DMS53 (cell line): Measurements from ENCODE around the gene CTNNB1.

ENCODE experiments used
- DNase-seq: peaks from one replicate; lab custom pipeline; 2025; lab: John Stamatoyannopoulos, UW

CTNNB1 gene

DNA sequence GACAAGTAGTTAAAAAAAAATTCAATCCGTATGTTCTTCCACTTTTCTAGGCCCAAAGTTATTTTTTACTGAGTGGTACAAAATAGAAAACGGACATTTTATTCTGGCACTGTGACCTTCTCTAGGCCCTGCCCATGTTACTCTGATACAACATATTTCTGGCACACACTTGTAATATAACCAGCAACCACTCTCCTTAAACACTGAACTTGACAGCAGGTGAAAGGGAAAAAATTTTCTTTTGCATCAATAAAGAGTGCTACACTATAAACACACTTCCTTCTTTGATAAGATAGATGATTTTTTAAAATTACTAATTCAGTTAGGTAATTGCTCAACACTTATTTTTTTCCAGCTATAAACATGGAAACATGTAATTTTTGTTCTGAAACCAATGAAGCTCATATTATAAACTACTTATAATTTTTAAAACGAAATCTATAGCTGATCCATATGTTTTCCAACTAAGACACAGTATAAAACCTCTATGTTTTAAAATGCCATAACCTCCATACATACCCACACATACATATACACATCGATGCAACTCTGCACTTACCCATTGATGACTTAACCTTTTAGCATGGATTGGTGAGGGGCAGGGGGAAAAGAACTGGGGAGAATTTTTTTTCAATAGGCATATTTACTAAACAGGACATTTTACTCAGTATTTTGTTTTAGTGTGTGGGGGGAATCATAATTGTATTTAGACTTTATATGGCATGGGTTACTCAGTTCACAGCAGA is 5.3 kb upstream of the CTNNB1 start:
- DNase-seq = no peak

DNA sequence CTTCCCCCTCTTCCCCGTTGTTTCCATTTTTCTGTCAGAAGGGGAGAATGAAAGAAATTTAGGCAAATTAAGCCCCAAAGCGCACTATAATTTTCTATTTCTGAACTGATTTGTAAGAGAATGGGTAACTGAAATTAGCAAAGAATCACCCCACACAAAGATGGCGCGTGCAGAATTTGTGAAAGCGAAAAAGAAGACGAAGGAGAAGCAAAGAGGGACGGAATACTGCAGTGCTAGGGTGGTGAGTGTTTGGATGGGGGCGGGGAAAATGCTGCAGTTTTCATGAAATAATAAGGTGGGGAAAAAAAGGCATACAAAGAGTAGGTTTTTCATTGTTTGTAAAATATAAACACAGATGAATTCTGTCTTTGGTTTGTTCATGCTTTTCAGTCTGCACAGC is 4.6 kb upstream of the CTNNB1 start:
- DNase-seq = no peak

DNA sequence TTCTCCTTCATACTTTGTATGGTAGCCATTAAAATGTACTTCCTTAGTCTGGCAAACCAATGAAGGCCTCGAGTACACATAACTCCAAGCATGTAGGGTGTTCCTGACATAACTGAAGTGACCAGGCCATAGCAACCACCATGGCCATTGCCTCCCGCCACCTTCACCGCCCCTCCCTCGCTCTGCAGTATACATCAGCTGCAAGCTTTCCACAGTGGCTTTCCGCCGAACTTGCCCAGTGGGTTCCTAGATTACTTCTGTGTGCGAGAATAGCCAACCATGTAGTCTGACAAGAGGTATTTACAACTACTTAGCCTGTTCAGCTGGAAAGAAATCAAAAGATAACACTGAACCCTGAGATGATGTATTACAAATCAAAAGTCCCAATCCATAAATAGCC is 3.4 kb upstream of the CTNNB1 start:
- DNase-seq = no peak

DNA sequence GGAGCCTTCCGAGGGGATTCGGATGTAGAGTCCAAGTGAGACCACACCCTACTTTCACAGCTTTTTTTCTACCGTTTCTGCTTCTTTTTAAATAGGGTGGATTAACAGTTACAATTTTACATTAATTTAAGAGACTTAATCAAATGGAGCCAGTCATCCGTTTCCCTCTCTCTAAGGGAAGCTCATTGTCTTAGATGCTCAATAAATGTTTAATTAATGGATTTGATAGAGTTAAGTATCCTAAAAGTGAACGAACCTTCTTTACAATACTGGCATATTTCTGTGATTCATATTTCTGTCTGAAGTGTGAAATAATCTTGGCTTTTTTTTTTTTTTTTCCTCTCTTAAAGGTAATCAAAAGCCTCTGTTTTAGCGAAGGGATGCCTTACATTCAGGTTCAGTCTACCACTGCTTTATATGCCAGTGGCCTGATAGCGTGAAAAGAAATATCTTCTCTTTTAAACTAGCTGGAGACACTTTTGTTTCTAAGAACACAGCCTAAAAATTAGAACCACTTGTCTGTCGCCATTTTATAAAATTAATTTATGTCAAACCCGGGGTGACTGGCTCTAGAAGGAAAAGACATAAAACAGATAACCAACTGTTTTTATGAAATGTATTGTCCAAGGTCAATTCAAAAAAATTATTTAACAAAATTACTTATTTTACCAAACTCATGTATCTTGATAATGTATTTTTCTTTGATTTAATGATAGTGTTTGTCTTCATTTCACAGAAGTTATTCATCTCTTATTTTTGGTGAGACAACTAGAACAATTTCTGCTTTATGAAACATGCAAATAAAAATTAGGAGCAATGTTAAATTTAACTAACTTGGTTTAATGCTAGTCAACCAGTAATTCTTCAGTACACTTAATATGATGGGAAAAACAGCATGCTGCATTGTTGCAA is 2.5 kb upstream of the CTNNB1 start:
- no peak for DNase-seq

DNA sequence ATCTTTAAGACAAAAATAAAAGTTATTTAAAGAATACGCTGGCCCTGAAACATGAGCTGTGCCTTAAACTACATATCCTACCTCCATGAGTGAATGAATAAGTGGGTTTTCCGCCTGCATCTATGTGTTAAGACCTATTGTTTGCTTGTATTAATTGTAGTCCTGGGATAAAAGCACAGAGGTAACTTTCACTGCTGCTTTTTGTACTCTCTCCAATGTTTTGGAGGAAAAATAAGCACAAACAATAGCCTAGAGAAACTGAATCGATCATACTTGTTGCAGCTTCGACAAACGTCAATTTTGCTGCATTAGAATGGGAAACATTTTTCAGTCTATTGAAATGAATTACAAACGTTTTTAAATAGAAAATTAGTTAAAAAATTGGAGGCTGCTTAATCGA is 1.3 kb upstream of the CTNNB1 start:
- DNase-seq = no peak

DNA sequence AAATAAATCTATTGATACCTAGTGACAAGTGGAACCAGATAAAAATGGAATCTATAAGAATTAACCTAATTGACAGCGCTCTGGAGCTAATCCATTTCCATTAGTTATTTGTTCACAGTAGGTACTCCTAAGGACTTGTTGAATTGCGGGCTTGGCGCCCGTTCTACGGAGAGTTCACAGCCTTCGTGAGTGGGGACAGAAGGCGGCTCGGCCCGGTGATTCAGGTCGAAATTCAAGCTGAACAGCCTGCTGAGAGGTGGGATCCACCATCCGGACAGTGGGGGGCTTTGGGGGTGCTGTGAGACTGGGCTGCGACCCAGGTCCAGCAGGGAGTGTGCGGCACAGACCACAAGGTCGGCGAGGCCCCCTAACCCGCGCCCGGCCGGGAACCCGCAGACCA is 779 bp upstream of the CTNNB1 start:
- DNase-seq = peak; percentile 50

DNA sequence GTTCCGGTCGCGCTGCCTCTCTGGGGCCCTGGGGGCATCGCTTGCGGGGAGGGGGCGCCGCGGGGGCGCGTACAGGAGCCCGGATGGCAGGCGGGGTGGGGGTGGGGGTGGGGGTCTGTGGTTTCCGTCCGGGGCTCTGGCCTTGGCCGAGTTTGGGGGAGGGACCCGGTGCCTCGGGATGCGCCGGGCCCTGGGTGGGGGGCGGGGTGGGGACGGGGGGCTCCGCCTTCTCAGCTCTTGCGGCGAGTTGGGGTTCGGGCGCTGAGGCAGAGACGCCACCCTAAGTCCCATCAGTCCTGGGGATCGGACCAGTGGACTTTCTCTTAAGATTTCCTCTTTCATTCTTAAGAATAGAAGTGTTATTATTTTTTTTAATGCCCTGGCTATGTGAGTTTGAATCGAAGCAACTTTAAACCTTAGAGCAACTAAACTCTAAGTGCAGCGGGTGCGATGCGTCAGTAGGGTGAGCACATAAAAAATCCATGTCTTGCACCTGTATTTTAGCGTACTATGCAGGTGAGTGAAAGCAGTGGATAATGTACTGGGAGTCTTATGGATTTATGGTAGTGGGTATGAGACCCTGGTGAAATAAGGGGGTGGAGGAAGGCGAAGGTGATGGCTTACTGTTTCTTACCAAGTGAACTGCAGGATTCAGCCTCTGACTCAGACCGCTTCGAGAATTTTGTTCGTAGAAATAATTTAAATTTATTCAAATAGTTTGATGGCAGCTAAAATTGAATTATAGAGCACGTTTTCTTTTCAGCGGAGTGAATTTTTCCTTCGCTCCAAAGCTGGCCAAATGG is 762 bp downstream of the CTNNB1 start:
- DNase-seq = peak; percentile 20

DNA sequence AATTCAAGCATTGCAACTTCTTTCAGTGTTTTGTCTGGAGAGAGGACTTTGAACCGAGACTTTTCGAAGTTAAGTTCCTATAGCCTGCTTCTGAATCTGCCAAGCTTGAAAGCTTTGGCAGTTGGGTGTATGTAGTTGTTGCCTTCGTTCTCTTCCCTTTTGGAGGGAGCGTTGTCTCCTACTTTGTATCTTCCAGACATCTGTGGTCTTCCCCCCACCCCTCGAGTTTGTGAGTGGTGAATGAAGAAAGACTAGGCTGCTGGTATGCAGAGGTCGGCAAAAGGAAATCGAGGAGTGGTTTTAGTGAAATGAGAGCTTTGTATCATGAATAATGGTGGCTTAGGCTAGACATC is 1.3 kb downstream of the CTNNB1 start:
- peak; percentile 4 for DNase-seq

DNA sequence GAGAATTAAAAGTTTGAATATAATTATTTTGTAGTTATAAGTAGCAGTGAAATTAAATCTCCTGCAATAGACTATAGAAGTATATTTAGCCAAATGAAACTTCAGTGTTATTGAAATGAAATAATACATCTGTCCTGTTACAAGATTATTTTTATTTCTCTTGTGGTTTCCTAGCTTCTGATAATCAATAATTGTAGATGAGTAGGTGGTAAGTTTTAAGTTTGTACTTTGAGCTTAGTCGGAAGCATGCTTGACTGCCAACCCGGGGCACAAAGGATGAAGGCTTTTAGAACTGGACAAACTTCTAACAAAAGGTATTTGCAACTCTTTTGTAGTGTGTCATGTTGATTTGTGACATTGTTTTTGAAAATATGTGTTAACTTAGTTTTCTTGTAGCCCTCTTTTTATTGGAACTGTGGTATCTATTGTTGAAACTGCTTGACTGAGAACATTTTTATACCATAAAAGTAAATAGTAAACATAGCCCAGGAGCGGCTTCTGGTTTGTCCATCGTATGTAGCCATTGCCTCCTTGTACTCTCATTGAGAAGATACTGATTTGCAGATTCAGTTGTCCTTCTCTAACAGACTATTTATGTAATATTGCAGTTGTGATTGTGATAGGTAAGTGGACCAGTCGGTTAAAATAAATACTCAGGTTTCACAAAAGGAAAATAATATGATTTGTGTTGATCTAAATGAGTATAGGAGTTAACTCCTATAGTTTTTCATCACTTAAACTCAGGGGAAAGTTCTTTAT is 2.9 kb downstream of the CTNNB1 start:
- DNase-seq = no peak

DNA sequence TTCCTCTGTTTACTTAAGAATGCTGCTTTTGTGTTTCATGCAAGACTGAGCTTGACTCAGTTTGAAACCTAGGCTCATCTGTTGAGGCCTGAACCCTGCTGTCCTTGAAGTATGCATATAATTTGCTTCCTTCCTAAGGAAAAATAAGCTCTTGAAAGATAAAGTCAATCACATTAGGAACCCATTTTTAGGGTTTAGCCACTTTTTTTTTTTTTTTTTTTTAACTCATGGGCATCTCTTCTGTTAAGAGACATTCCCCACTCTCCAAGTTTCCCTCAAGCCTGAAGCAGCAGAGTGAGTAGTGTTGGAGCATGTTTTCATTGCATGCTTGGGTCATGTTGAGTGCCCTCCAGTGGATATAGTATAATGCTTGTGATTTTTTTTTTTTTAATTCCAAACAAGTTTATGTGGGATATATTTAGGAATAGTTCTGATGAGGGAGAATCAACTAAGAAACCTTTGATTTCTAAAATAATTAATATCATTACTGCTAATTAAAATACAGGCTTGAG is 3.6 kb downstream of the CTNNB1 start:
- DNase-seq = peak; percentile 32

DNA sequence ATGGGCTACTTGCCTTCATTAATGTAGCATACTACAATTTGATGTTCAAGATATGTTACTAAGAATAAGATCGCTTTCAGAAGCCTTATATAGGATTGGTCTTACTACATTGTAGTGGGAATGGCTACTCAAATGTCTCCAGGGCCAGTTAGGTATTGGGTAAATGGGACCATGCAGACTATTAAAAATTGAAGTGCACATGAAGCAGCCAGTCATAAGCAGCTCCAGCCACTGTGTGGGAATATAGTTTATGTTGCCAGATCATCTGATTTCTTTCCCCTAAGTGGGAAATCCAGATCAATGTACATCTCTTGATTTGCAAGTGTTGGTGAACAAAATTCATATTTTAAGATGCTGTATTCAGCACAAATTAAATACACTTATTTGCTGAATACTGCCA is 5.1 kb downstream of the CTNNB1 start:
- no peak for DNase-seq

DNA sequence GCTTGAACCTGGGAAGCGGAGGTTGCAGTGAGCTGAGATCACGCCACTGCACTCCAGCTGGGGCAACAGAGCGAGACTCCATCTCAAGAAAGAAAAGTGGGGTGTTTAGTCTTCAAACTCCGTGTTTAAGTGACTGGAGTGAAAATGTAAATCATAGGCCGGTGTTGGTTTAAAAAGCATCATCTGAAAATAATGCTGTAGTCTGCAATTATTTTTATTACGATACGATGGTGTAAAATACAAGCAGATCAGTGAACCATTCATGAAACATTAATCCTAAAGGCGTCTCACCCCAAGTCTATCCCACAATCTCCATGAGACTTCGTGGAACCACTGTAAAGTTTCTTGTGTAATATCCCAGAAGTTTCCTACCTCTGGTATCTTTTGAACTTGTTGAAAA is 6.3 kb downstream of the CTNNB1 start:
- no peak for DNase-seq

DNA sequence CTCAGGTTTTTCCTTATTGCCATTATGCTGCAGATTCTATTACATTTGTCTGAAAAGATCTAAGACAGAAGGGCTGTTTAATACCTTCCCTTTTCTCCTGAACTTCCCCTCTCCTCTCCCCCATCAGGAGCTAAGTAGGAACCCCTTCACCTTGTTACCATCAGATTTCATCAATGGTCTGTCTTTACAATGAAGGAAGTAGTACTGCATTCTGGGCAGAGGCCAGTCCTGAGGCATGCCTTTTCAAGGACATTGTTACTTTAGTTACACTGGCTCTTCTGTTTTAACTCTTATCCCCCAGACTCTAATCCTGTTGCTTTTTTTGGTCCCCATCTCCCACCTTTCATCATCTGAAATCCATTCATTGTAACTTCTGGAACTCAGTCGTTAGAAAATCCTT is 8.1 kb downstream of the CTNNB1 start:
- DNase-seq = no peak

DNA sequence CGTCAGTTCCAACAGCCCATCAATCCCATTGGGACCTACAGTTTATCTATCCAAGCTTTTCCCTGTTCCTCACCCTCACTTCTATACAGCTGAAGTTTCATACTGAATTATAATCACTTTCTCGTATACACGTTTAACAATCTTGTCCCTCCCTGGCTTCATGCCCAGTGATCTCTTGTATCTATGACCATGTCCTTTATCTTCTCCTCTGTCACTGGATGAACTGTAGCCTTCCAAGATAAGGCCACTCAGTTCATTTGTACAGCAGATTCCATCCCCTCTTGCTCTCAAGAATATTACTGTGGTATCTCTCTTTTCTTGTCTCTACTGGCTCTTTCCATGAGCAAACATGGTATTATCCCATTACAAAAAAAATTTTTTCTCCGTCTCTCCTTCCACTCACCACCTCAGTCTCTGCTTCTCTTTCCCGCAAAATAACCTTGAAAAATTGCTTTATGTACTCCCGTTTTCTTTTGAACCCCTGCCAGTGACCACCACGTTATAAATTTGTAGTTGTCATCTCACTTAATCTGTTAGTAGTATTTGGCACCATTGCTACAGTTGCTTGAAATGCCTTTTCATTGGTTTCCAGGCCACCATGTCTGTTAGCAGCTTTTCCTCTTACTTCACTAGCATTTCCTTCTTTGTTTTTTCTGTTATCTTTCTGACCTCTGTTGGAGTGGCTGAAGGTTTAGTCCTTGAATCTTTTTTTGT is 9.4 kb downstream of the CTNNB1 start:
- DNase-seq = no peak

DNA sequence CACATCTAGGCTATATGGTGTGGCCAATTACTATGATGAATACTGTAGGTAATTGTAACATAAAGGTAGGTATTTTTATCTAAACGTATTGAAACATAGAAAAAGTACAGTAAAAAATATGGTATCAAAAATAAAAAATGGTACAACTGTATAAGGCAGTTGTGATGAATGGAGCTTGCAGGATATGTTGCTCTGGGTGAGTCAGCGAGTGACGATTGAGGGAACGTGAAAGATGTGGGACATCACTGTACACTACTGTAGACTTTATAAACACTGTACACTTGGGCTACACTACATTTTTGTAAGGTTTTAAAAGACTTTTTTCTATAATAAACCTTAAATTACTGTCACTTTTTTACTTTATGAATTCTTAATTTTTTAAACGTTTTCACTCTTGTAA is 10.3 kb downstream of the CTNNB1 start:
- no peak for DNase-seq

DNA sequence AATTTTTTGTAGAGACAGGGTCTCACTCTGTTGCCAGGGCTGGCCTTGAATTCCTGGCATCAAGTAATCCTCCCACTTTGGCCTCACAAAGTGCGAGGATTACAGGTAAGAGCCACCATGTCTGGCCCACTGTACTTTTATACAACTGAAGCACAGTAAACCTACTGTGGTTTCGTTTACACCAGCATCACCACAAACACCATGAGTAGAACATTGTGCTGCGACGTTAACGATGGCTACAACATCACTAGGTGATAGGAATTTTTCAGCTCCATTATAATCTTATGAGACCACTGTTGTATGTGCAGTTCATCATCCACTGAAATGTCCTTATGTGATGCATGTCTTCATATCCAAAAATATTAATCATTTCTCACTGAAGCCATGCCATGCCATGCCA is 11.7 kb downstream of the CTNNB1 start:
- DNase-seq = no peak

DNA sequence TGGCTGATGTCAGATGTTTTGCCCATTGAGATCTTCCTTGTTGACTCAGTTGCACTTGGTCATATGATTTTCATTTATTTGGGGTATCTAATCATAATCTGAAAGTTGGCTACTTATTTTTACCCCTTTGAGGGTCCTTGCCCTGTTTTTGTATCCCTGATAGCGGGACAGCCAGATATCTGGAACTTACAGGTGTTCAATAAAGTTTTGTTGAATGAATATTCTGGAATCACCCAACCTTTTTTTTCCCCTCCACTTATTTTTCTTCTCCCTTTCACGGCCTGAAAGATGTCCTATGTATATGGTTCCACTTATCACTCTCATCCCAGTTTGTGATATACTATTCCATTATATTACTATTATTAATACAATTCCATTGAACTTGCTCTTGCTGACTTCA is 12.8 kb downstream of the CTNNB1 start:
- DNase-seq = no peak

DNA sequence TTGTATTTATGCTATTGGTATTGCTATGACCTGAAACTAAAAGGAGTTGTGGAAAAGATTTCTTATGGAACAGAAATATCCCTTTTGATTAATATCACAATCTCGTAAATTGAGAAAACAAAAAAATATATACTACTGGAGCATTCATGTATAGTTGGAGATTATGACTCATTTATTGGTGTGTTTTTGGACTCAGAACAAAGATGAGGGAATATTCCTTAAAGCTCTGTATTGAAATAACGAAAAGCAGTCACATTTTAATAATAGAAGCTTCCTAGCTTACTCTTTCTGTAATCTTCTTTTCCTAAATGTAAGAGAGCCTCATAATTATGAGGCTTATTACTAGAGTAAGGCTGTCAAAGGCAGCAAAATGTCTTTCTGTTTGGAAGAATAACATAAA is 14.3 kb downstream of the CTNNB1 start:
- DNase-seq = no peak

DNA sequence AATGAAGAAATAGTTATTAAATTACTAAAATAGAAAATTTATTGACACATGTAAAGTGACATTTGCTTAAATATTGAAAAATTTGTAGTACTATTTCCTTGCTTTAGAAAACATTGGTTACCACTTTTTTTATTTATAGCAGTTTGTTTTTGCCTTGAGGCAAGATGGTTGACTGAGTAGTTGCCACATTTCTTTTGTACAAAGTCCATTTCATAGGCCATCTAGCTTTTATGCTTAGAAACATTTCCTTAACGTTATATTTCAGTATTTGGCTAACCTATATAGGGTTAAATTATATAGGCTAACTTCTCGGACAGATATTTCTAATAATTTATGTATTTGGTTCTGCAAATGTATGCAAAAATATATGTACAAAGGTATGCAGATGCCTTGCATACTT is 17.1 kb downstream of the CTNNB1 start:
- DNase-seq = no peak

DNA sequence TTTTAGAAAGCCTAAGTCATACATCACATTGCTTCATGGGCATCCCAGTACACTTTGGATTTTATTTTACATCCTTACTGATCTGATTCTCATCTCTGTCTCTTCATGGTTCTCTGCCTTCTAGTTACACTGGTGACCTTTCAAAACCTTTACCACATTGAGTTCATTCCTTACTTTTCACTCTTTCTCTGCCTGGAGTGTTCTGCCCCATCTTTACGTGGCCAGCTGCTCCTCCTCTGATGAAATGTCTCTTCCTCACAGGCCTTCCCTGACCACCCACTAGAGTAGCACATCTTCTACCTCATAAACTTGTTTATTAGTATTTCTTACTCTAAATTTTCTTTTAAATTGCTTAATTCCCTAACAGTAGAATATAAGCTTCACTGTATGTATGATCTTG is 17.7 kb downstream of the CTNNB1 start:
- no peak for DNase-seq

DNA sequence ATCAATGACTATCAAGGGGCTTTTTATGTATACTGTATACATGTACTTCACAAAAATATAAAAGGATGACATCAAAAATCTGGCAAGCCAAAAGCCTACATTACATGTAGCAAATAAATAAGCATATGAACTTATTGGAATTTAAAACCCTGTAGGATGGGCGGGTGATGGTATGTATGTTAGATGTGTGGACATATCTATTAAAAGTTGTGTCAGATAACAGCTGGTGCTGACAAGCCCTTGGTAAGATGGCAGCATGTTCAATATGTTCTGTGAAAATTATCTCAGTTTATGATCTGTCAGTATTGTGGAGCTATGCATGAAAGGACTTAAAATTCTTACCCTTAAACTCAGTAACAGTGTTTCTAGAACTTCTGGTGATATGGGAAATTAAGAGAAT is 20.1 kb downstream of the CTNNB1 start:
- no peak for DNase-seq
